MCF 10A (cell line): ENCODE measurements around the gene DNAH10. TPM values are rescaled to one million over a fixed set of nuclear protein-coding genes. Genes with fewer than 3 reads are reported as not detected.
A peak's percentile ranks its signal among the peaks of the same experiment; 100 is the strongest.

Source experiments
- BruUV-seq: library from RNA; stranded (reverse); fragments of 400-500 nt; replicated peaks from 2 replicates; lab custom pipeline; 2021; lab: Mats Ljungman, UMichigan
- CTCF ChIA-PET: fragments of 300-600 bp; sonication (Branson Sonifier 250); formaldehyde crosslinking; extraction: SDS; loops from one replicate; lab custom pipeline; 2021; ENCODE audit warnings: antibody characterized with exemption, inconsistent platforms; lab: Yijun Ruan, JAX
- POLR2A ChIA-PET: fragments of 300-600, 350-650 bp; sonication (Branson Sonifier 250); formaldehyde crosslinking; extraction: SDS; loops from one replicate; lab custom pipeline; 2020; ENCODE audit warnings: antibody characterized with exemption, inconsistent platforms; lab: Yijun Ruan, JAX
- DNase-seq: peaks from one replicate; pipeline ENCODE4 v3.0.0-alpha.2; 2018; ENCODE audit not compliant: unreplicated experiment
- H3K27ac Mint-ChIP-seq: one replicate; pipeline ENCODE4 v1.8.0; 2022; ENCODE audit warnings: mild to moderate bottlenecking, low read depth, mixed read lengths; ENCODE audit not compliant: unreplicated experiment
- H3K27me3 Mint-ChIP-seq: one replicate; pipeline ENCODE4 v1.8.0; 2022; ENCODE audit warnings: mixed read lengths; ENCODE audit not compliant: insufficient read depth, unreplicated experiment
- H3K36me3 Mint-ChIP-seq: one replicate; pipeline ENCODE4 v1.8.0; 2022; ENCODE audit warnings: mild to moderate bottlenecking, moderate library complexity, mixed read lengths; ENCODE audit not compliant: insufficient read depth, unreplicated experiment
- H3K4me1 Mint-ChIP-seq: one replicate; pipeline ENCODE4 v1.8.0; 2022; ENCODE audit warnings: mixed read lengths; ENCODE audit not compliant: insufficient read depth, unreplicated experiment
- H3K4me3 Mint-ChIP-seq: one replicate; pipeline ENCODE4 v1.8.0; 2022; ENCODE audit warnings: mild to moderate bottlenecking, moderate library complexity, mixed read lengths; ENCODE audit not compliant: unreplicated experiment
- H3K9me3 Mint-ChIP-seq: one replicate; pipeline ENCODE4 v1.8.0; 2022; ENCODE audit warnings: mixed read lengths; ENCODE audit not compliant: unreplicated experiment
- intact Hi-C: fragments of 100-400 bp; cut with micrococcal nuclease; formaldehyde crosslinking; loops from 2 replicates; pipeline ENCODE4 v1.14.1; 2022
- total RNA-seq: library from RNA; stranded (reverse); gene quantifications from 2 replicates; pipeline ENCODE4 v1.2.3, GENCODE V29; 2022
- TF ChIP-seq, protein P1 (sequence below): fragments of 200-600 bp; IDR thresholded peaks from one replicate; pipeline ENCODE4 v1.8.0; 2022; ENCODE audit warnings: antibody characterized with exemption, mild to moderate bottlenecking; ENCODE audit not compliant: unreplicated experiment

The DNAH10 gene
- total RNA-seq, 1 experiment from 2014 or later, result 0.21 TPM

DNA sequence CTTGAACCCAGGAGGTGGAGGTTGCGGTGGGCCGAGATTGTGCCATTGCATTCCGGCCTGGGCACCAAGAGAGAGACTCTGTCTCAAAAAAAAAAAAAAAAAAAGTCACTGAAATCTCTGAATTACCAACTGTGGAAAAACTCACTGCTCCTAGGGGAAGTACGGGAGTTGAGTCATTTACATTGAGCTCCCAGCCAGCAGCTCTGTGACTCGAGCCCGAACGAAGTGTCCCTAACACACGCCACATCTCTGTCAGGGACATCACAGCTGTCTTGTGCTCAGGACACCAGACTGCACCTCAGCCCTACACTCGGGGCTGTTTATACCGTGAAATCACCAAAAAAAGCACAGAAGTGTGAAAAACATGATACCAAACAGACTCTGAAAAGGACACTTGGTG lies 28.9 kb upstream of the DNAH10 start:
- POLR2A ChIA-PET, result no interaction called here
- intact Hi-C loops, result no loop called here
- no TSS peak for BruUV-seq
- CTCF ChIA-PET, result interaction anchor here (0.7 kb wide), 1 partner anchor 1488 kb away, joined by 5 read pairs; no protein-coding TSS in a partner anchor
- H3K9me3 Mint-ChIP-seq, result no peaks in the 10 kb centered on the region
- no peak for DNase-seq
- TF ChIP-seq, protein P1, sequence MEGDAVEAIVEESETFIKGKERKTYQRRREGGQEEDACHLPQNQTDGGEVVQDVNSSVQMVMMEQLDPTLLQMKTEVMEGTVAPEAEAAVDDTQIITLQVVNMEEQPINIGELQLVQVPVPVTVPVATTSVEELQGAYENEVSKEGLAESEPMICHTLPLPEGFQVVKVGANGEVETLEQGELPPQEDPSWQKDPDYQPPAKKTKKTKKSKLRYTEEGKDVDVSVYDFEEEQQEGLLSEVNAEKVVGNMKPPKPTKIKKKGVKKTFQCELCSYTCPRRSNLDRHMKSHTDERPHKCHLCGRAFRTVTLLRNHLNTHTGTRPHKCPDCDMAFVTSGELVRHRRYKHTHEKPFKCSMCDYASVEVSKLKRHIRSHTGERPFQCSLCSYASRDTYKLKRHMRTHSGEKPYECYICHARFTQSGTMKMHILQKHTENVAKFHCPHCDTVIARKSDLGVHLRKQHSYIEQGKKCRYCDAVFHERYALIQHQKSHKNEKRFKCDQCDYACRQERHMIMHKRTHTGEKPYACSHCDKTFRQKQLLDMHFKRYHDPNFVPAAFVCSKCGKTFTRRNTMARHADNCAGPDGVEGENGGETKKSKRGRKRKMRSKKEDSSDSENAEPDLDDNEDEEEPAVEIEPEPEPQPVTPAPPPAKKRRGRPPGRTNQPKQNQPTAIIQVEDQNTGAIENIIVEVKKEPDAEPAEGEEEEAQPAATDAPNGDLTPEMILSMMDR, result no peak
- H3K4me3 Mint-ChIP-seq, result no peak overlapping the region
- no peaks in the 10 kb centered on the region for H3K27me3 Mint-ChIP-seq
- no peaks in the 10 kb centered on the region for H3K4me1 Mint-ChIP-seq
- peaks cover 85% of the 10 kb centered on the region for H3K36me3 Mint-ChIP-seq
- no peak overlapping the region for H3K27ac Mint-ChIP-seq

DNA sequence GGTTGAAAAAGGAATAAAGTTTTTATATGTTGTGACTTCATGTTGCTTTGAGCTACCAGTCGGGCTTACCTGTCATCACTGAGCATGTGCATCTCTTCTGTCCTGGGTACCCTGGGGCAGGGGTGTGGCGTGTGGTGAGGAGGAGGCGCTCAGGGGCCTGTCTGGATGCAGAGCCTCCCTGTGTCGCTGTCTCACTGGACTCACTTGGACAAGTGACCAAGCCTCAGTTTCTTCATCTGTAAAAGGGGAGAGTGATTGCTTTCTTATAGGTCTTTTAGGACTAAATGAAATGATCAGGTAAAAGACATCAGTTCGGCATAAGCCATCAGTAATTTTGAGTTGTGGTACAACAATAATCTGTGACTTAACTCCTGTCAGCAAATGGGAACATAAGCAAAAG lies 27.8 kb upstream of the DNAH10 start:
- Mint-ChIP-seq H3K27ac (no peak overlapping the region), H3K36me3 (peaks cover 84% of the 10 kb centered on the region), H3K9me3 (no peaks in the 10 kb centered on the region), H3K27me3 (no peaks in the 10 kb centered on the region), H3K4me1 (no peaks in the 10 kb centered on the region), H3K4me3 (no peak overlapping the region)
- ChIA-PET CTCF (interaction anchor here (0.8 to 0.9 kb wide), 2 partner anchors 11 to 15 kb away, joined by 3 read pairs; no protein-coding TSS in a partner anchor), POLR2A (no interaction called here)
- TF ChIP-seq, protein P1, result no peak
- no peak for DNase-seq
- BruUV-seq, result no TSS peak
- intact Hi-C loops, result no loop called here

DNA sequence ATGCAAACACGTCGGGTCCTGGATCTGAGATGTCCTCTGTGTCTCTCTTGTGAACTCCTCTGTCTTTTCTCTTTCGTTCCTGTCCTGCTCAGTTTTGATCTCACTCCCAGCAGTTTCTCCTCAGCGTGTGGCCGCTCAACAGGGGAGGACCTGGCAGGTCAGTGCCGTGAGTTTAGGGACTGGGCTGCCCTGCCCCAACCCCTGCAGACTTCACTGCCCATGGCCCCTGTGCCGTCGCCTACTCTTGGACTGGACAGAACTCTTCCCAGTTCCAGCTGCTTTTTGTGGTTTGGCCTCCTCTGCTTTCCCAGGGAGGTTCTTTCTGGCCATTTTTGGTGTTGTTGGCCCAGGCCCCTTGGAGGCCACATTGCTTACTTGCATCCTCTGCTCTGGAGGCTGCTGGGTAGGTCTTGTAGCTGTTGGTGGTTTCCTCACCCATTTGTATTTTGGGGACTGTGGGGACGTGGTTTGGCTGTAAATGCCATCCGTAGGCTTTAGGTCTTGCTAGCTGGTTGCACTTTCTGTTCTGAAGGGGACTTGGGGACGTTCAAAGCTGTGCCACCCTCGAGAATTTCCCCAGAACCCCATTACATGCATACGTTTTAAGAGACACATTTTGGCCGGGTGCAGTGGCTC lies 20.0 kb upstream of the DNAH10 start:
- intact Hi-C loops, result no loop called here
- no TSS peak for BruUV-seq
- no peaks in the 10 kb centered on the region for H3K4me1 Mint-ChIP-seq
- TF ChIP-seq, protein P1, result no peak
- no peak overlapping the region for H3K4me3 Mint-ChIP-seq
- H3K27me3 Mint-ChIP-seq, result no peaks in the 10 kb centered on the region
- DNase-seq, result no peak
- peak overlapping the region; percentile 75 for H3K27ac Mint-ChIP-seq
- CTCF ChIA-PET, result interaction anchor here (0.6 to 0.7 kb wide), 3 partner anchors 37 to 290 kb away, joined by 3 read pairs; no protein-coding TSS in a partner anchor
- no peaks in the 10 kb centered on the region for H3K9me3 Mint-ChIP-seq
- POLR2A ChIA-PET, result no interaction called here
- H3K36me3 Mint-ChIP-seq, result peaks cover 79% of the 10 kb centered on the region

DNA sequence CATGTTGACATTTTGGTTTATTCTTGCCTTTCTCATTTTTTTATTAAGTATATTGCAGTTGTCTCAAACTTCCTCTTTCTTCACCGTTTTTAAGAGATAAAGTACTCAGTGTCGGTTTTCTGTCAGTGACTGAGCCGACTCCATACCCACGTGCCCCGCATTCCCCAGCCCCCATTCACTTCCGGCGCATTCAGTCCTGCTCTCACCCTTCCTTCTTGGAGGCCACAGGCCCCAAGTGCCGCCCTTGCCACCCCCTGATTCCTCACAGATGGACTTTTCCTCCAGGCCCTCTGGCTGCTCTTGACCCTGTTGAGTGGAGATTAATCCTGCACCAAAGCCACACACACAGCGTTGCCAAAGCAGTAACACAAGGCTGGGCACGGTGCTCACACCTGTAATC lies 19.1 kb upstream of the DNAH10 start:
- DNase-seq, result no peak
- CTCF ChIA-PET, result no interaction called here
- Mint-ChIP-seq H3K9me3 (no peaks in the 10 kb centered on the region), H3K4me3 (no peak overlapping the region), H3K27ac (peak overlapping the region; percentile 68), H3K4me1 (no peaks in the 10 kb centered on the region), H3K27me3 (no peaks in the 10 kb centered on the region), H3K36me3 (peaks cover 82% of the 10 kb centered on the region)
- no TSS peak for BruUV-seq
- intact Hi-C loops, result no loop called here
- POLR2A ChIA-PET, result no interaction called here
- TF ChIP-seq, protein P1, result no peak
